Measurements from ENCODE around the gene LRFN2. TPM values are rescaled to one million over a fixed set of nuclear protein-coding genes. Genes with fewer than 3 reads are reported as not detected.

The LRFN2 gene
- total and polyA plus RNA-seq, 2 of the 8 experiments (the other 6 are each of a cell fraction or from before 2014, with no cell fraction given), result 2.3 TPM

- Histone ChIP-seq H2AFZ (ENCODE audit: low read length) (no peak overlapping the region), H3K4me3 (ENCODE audit: extremely low read depth in 1 of 4, insufficient read depth in 2 of 4, low read depth in 3 of 4, low read length in 4 of 4) (no peak overlapping the region), H3K27me3 (replicated peaks in 1 of 4; ENCODE audit: control insufficient read depth in 3 of 4, extremely low read depth in 1 of 4, insufficient read depth in 3 of 4, low read length in 3 of 4) (no peaks in the 10 kb centered on the region), H2BK15ac (ENCODE audit: low read length) (no peak overlapping the region), H2BK5ac (ENCODE audit: low read depth, low read length) (no peak overlapping the region), H3K18ac (ENCODE audit: extremely low read depth, low read length) (no peak overlapping the region), H3K36me3 (ENCODE audit: control insufficient read depth in 2 of 4, insufficient read depth in 4 of 4, low read length in 3 of 4) (no peaks in the 10 kb centered on the region; a peak in 1 of 8 replicates), H2BK12ac (ENCODE audit: low read depth, low read length) (no peak overlapping the region), H4K20me1 (replicated peaks in 1 of 2; ENCODE audit: control insufficient read depth in 1 of 2, insufficient read depth in 2 of 2, low read length in 2 of 2) (no peaks in the 10 kb centered on the region), H3K4me2 (ENCODE audit: insufficient read depth in 1 of 2, low read depth in 2 of 2, low read length in 2 of 2) (no peak overlapping the region), H2BK20ac (ENCODE audit: low read length) (no peak overlapping the region), H3K14ac (ENCODE audit: insufficient read length) (no peak overlapping the region), H4K91ac (replicated peaks; ENCODE audit: insufficient read length, low read length) (no peak overlapping the region), H3K56ac (replicated peaks; ENCODE audit: insufficient read length, low read depth, low read length) (no peak overlapping the region), H4K8ac (ENCODE audit: extremely low read depth, insufficient read depth, low read length) (no peak overlapping the region), H4K5ac (ENCODE audit: insufficient read length, low read depth, low read length) (no peak overlapping the region), H3K79me1 (ENCODE audit: low read depth, low read length) (no peaks in the 10 kb centered on the region), H2AK5ac (ENCODE audit: low read depth, low read length) (no peak overlapping the region), H3K79me2 (ENCODE audit: control insufficient read depth in 1 of 2, insufficient read depth in 2 of 2, low read length in 2 of 2) (no peaks in the 10 kb centered on the region), H3K9me3 (ENCODE audit: insufficient read depth in 2 of 2, low read depth in 1 of 2, low read length in 1 of 2) (no peaks in the 10 kb centered on the region), H3K23me2 (ENCODE audit: low read depth, low read length) (no peaks in the 10 kb centered on the region; the same call in 1 of the 2 replicates), H3K9ac (replicated peaks in 1 of 4; ENCODE audit: extremely low read depth in 1 of 4, low read depth in 3 of 4, low read length in 3 of 4) (no peak overlapping the region; a peak in 1 of 7 replicates), H3K4me1 (replicated peaks in 1 of 4; ENCODE audit: control insufficient read depth in 3 of 4, insufficient read depth in 4 of 4, low read length in 3 of 4) (peaks cover 0 to 6% (median 0%) of the 10 kb centered on the region in 4 experiments; a peak in 3 of 7 replicates), H2BK120ac (replicated peaks; ENCODE audit: low read depth, low read length) (no peak overlapping the region), H3K4ac (replicated peaks; ENCODE audit: insufficient read length, low read depth, low read length) (peak overlapping the region; percentile 44), H3K27ac (ENCODE audit: low read depth, low read length) (no peak overlapping the region), H3K23ac (ENCODE audit: insufficient read length) (no peak overlapping the region)
- TF ChIP-seq GTF2F1 (IDR thresholded peaks at IDR 0.05; ENCODE audit: borderline replicate concordance, low read depth, low read length), result no peak
- no peak for TF ChIP-seq PHF8 (conservative IDR thresholded peaks at IDR 0.05; ENCODE audit: low read depth, low read length)
- WGBS, 2 experiments (ENCODE audit: extremely low coverage in 1 of 2, insufficient coverage in 1 of 2, insufficient read length in 1 of 2, insufficient replicate concordance in 2 of 2, low coverage in 1 of 2, low lambda C conversion rate in 2 of 2, missing lambda C conversion rate in 1 of 2), result 92% methylated on average over 5 of the region's 5 CpGs; no CpG with 5 or more reads in 1 of the 2 experiments
- no peak for DNase-seq (ENCODE audit: low read depth in 1 of 2, low spot score in 2 of 2)
- POLR2A ChIA-PET (ENCODE audit: partially characterized antibody), result no interaction called here
- CTCF ChIA-PET (ENCODE audit: partially characterized antibody), result interaction anchor here (0.9 to 5.6 kb wide), 4 partner anchors 12 to 67 kb away, joined by 4 to 40 read pairs (median 6); no protein-coding TSS in a partner anchor
- FAIRE-seq, result no peak
Observed at GRCh38 chr6:40517654-40518053, 69.5 kb downstream of the LRFN2 start.

All from H1 (cell line).